GM19324 (cell line): Measurements from ENCODE around the gene SIAE.

Experiments used
- ATAC-seq: cut with Tn5 transposase; IDR thresholded peaks from one replicate; pipeline ENCODE4 v1.9.1; 2021; ENCODE audit warnings: mild to moderate bottlenecking, moderate library complexity; ENCODE audit not compliant: unreplicated experiment, low FRiP score

The SIAE gene

DNA sequence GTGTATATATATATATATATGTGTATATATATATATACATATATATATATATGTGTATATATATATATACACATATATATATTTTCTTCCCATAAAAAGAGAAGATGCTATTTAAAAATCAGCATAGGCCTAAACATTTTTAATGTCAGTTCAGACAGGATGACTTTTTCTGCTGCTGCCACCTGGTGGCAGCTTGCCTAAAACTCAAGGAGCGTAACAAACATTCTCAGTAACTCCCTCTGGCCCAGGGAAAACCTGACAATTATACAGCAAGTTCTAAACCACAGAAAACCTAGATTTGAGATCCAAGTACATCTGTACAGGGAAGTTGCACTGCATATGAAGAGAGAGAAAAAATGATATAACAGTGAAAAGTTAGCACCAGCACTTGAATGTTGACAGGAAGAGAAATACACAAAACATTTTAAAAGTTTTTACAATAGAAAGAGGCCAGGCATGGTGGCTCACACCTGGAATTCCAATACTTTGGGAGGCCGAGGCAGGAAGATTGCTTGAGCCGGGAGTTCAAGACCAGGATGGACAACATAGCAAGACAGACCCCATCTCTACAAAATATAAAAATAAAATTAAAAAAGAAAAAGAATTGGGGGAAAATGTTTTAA, 87.2 kb downstream of the SIAE start:
- ATAC-seq = no peak

DNA sequence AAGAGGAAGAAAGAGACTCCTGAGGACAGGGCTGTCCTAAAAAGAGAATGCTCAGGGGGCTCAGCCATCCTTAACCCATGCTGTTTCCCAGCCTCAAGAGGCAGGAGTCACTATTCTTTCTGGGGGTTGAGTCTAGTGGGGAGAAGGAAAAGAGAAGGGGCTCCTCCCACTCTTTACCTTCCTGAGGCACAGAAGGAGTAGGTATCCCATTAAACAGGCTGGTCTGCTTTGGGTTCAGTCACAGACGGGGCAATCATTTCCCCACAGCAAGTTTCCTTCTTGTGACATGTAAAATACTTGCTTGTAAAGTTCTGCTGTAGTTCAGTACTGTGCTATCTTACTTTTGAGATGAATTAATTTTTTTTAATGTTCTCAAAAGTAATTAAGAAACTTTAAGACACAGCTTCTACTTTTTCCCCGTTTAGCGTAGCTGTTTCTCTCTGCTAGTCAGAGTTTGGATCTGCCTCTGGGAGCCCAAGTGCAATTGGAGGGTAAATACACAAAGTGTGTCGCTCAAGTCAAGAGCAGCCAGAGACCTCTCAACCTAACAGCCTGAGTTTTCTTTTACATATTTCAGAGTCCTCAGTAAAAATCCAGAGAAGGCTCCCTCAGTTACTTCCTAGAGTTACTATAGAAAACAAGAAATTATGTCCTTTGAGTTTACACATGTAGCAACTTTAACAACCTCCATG, 88.7 kb downstream of the SIAE start:
- ATAC-seq = no peak

DNA sequence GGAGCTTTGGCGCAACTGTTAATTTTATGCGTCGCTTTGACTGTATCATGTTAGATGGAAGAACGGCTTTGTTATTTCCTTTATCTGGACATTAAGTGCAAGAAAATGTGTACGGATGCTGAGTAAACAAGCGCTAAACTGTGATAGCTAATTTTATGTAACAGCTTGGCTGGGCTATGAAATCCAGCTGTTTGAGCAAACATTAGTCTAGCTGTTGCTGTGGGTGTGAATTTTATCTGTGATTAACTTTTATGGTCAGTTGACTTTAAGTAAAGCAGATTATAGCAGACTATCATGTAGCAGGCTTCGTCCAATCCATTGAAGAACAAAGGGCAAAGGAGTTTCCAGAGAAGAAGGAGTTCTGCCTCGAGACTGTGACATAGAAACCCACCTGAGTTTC, 89.8 kb downstream of the SIAE start:
- no peak for ATAC-seq
